HG02884 (cell line): Measurements from ENCODE around the gene ARMH3.

Experiments used
- ATAC-seq: cut with Tn5 transposase; IDR thresholded peaks from one replicate; pipeline ENCODE4 v1.9.1; 2021; ENCODE audit warnings: mild to moderate bottlenecking, moderate library complexity; ENCODE audit not compliant: unreplicated experiment

The ARMH3 gene

GRCh38 chr10:101902032-101902819 is 153.7 kb downstream of the ARMH3 start:
- ATAC-seq, result no peak

GRCh38 chr10:101901340-101901739 is 154.6 kb downstream of the ARMH3 start:
- ATAC-seq, result peak; percentile 56

- no peak for ATAC-seq
These were observed 158.3 kb downstream of the ARMH3 start for GRCh38 chr10:101897633-101898032.

GRCh38 chr10:101896225-101896877 is 159.6 kb downstream of the ARMH3 start:
- ATAC-seq, result no peak

GRCh38 chr10:101895781-101896180 is 160.2 kb downstream of the ARMH3 start:
- ATAC-seq, result no peak

- ATAC-seq, result no peak
These were observed 161.2 kb downstream of the ARMH3 start for GRCh38 chr10:101894742-101895141.

GRCh38 chr10:101894266-101894665 is 161.7 kb downstream of the ARMH3 start:
- ATAC-seq, result no peak

- no peak for ATAC-seq
These were observed 162.4 kb downstream of the ARMH3 start for GRCh38 chr10:101893510-101894120.

GRCh38 chr10:101892782-101893391 is 163.1 kb downstream of the ARMH3 start:
- no peak for ATAC-seq

- ATAC-seq, result no peak
These were observed 166.4 kb downstream of the ARMH3 start for GRCh38 chr10:101889256-101890210.

- no peak for ATAC-seq
These were observed 167.6 kb downstream of the ARMH3 start for GRCh38 chr10:101888251-101888949.

- ATAC-seq, result no peak
These were observed 168.2 kb downstream of the ARMH3 start for GRCh38 chr10:101887775-101888174.

- ATAC-seq, result no peak
These were observed 169.3 kb downstream of the ARMH3 start for GRCh38 chr10:101886521-101887312.

- no peak for ATAC-seq
These were observed 174.8 kb downstream of the ARMH3 start for GRCh38 chr10:101881036-101881774.

GRCh38 chr10:101880232-101880573 is 175.8 kb downstream of the ARMH3 start:
- no peak for ATAC-seq

- no peak for ATAC-seq
These were observed 176.3 kb downstream of the ARMH3 start for GRCh38 chr10:101879456-101880231.

GRCh38 chr10:101878869-101879268 is 177.1 kb downstream of the ARMH3 start:
- no peak for ATAC-seq
